Smooth muscle cell (in vitro differentiated cells): Measurements from ENCODE around the gene EXOC3L1. TPM values are rescaled to one million over a fixed set of nuclear protein-coding genes. Genes with fewer than 3 reads are reported as not detected.

Source experiments
- DNase-seq: peaks from one replicate; lab custom pipeline; 2025; ENCODE audit not compliant: unreplicated experiment; lab: John Stamatoyannopoulos, UW
- H2AFZ ChIP-seq: fragments of 200-600 bp; sonication (generic); 2 replicates; pipeline ENCODE4 v1.6.0; 2016; ENCODE audit warnings: antibody characterized with exemption, low read depth, mild to moderate bottlenecking
- H3F3A ChIP-seq: fragments of 200-600 bp; sonication (generic); 2 replicates; pipeline ENCODE4 v1.6.0; 2017; ENCODE audit warnings: antibody characterized with exemption, low read depth
- H3K27ac ChIP-seq: fragments of 200-600 bp; sonication (generic); 2 replicates; pipeline ENCODE4 v1.5.1; 2016; ENCODE audit warnings: low read depth, mild to moderate bottlenecking
- H3K27me3 ChIP-seq: fragments of 200-600 bp; sonication (generic); 2 replicates; pipeline ENCODE4 v1.6.1; 2016; ENCODE audit warnings: low read depth, mild to moderate bottlenecking
- H3K36me3 ChIP-seq: fragments of 200-600 bp; sonication (generic); 2 replicates; pipeline ENCODE4 v1.5.1; 2016; ENCODE audit warnings: low read depth
- H3K4me1 ChIP-seq: fragments of 200-600 bp; sonication (generic); 2 replicates; pipeline ENCODE4 v1.5.1; 2016; ENCODE audit warnings: low read depth
- H3K4me2 ChIP-seq: fragments of 200-600 bp; sonication (generic); 2 replicates; pipeline ENCODE4 v1.6.0; 2016; ENCODE audit warnings: mild to moderate bottlenecking
- H3K4me3 ChIP-seq: fragments of 200-600 bp; sonication (generic); 2 replicates; pipeline ENCODE4 v1.5.1; 2016; ENCODE audit warnings: mild to moderate bottlenecking
- H3K79me2 ChIP-seq: fragments of 200-600 bp; sonication (generic); 2 replicates; pipeline ENCODE4 v1.6.0; 2016; ENCODE audit warnings: low read depth, mild to moderate bottlenecking
- H3K9ac ChIP-seq: fragments of 200-600 bp; sonication (generic); 2 replicates; pipeline ENCODE4 v1.6.0; 2016; ENCODE audit warnings: low read depth
- H3K9me3 ChIP-seq: fragments of 200-600 bp; sonication (generic); replicated peaks from 2 replicates; pipeline ENCODE4 v1.5.1; 2016; ENCODE audit warnings: low read depth
- H4K20me1 ChIP-seq: fragments of 200-600 bp; sonication (generic); 2 replicates; pipeline ENCODE4 v1.6.0; 2016; ENCODE audit warnings: low read depth
- CTCF ChIP-seq: fragments of 200-600 bp; sonication (generic); IDR thresholded peaks from 2 replicates; pipeline ENCODE4 v1.5.1; 2017; ENCODE audit warnings: borderline replicate concordance, mild to moderate bottlenecking, antibody characterized with exemption; ENCODE audit not compliant: insufficient read depth, poor library complexity, severe bottlenecking
- WGBS: methylation state at CpG from one replicate; pipeline ENCODE4 v1.1.7; 2016; ENCODE audit warnings: low lambda C conversion rate; 5-methylcytosine and 5-hydroxymethylcytosine counted together
- polyA plus RNA-seq: library from polyadenylated mRNA; unstranded; fragments of >200 nt; fragmentation: Nextera tagmentation; extraction: Ambion mirVana; gene quantifications from 2 replicates; pipeline ENCODE4 v1.2.1, GENCODE V29; 2016
- total RNA-seq: library from RNA; depleted of rRNA; stranded (reverse); fragments of >200 nt; gene quantifications from 2 replicates; pipeline ENCODE4 v1.2.3, GENCODE V29; 2014

Gene EXOC3L1
- total and polyA plus RNA-seq, 2 experiments from 2014 or later: 0.51 TPM; not detected in 1

- Histone ChIP-seq H4K20me1 (no peaks in the 10 kb centered on the region), H3K4me3 (no peak overlapping the region), H3K79me2 (peaks cover 20% of the 10 kb centered on the region), H2AFZ (no peak overlapping the region), H3K4me2 (no peak overlapping the region), H3K9me3 (no peaks in the 10 kb centered on the region), H3K4me1 (peaks cover 10% of the 10 kb centered on the region), H3K27me3 (no peaks in the 10 kb centered on the region), H3F3A (no peaks in the 10 kb centered on the region), H3K9ac (no peak overlapping the region), H3K27ac (no peak overlapping the region), H3K36me3 (no peaks in the 10 kb centered on the region)
- 73% methylated on average over 3 of the region's 3 CpGs for WGBS
- no peak for TF ChIP-seq CTCF
- DNase-seq: no peak
Measured at GRCh38 chr16:67223992-67224391, 34.1 kb upstream of the EXOC3L1 start.

GRCh38 chr16:67216612-67217490 is 26.9 kb upstream of the EXOC3L1 start:
- no peak overlapping the region for H3K27ac ChIP-seq
- H3K27me3 ChIP-seq: no peaks in the 10 kb centered on the region
- no peaks in the 10 kb centered on the region for H3K4me1 ChIP-seq
- 67% methylated on average over 18 of the region's 18 CpGs for WGBS
- H3K9me3 ChIP-seq: no peaks in the 10 kb centered on the region
- TF ChIP-seq CTCF: no peak
- no peaks in the 10 kb centered on the region for H4K20me1 ChIP-seq
- no peak overlapping the region for H2AFZ ChIP-seq
- H3K79me2 ChIP-seq: no peaks in the 10 kb centered on the region
- no peaks in the 10 kb centered on the region for H3K36me3 ChIP-seq
- no peaks in the 10 kb centered on the region for H3F3A ChIP-seq
- H3K4me3 ChIP-seq: no peak overlapping the region
- no peak overlapping the region for H3K4me2 ChIP-seq
- no peak for DNase-seq
- no peak overlapping the region for H3K9ac ChIP-seq

GRCh38 chr16:67215706-67216105 is 25.8 kb upstream of the EXOC3L1 start:
- DNase-seq: no peak
- no peak overlapping the region for H3K9ac ChIP-seq
- TF ChIP-seq CTCF: no peak
- H3K4me3 ChIP-seq: no peak overlapping the region
- no peaks in the 10 kb centered on the region for H3K4me1 ChIP-seq
- H3K27ac ChIP-seq: no peak overlapping the region
- H4K20me1 ChIP-seq: no peaks in the 10 kb centered on the region
- H3K4me2 ChIP-seq: no peak overlapping the region
- H2AFZ ChIP-seq: no peak overlapping the region
- H3K36me3 ChIP-seq: no peaks in the 10 kb centered on the region
- no peaks in the 10 kb centered on the region for H3K79me2 ChIP-seq
- no peaks in the 10 kb centered on the region for H3K27me3 ChIP-seq
- no peaks in the 10 kb centered on the region for H3K9me3 ChIP-seq
- H3F3A ChIP-seq: no peaks in the 10 kb centered on the region
- 79% methylated on average over 5 of the region's 5 CpGs for WGBS
